Activated CD4-positive, alpha-beta memory T cell treated with anti-CD3 and anti-CD28 coated beads, Interleukin-2, amount 10 ng/mL, durations not matched to agents 7 days and 5 days (primary cell): ENCODE results near the gene HNRNPK. TPM values are rescaled to one million over a fixed set of nuclear protein-coding genes. Genes with fewer than 3 reads are reported as not detected.
A peak's percentile ranks its signal among the peaks of the same experiment; 100 is the strongest.

Experiments used
- CTCF ChIA-PET: fragments of 350-600 bp; sonication (Branson Sonifier 250); formaldehyde crosslinking; loops from one replicate; lab custom pipeline; 2021; ENCODE audit warnings: antibody characterized with exemption, inconsistent platforms; lab: Charles Lee
- POLR2A ChIA-PET: fragments of 350-600 bp; sonication (Branson Sonifier 250); formaldehyde crosslinking; loops from one replicate; lab custom pipeline; 2021; ENCODE audit warnings: antibody characterized with exemption; lab: Charles Lee
- DNase-seq: peaks from one replicate; pipeline ENCODE4 v3.0.0-alpha.2; 2020
- H3K27ac Mint-ChIP-seq: one replicate; pipeline ENCODE4 v1.8.0; 2021; ENCODE audit warnings: mild to moderate bottlenecking, mixed read lengths
- H3K27me3 Mint-ChIP-seq: one replicate; pipeline ENCODE4 v1.8.0; 2021; ENCODE audit warnings: mixed read lengths
- H3K36me3 Mint-ChIP-seq: one replicate; pipeline ENCODE4 v1.8.0; 2021; ENCODE audit warnings: low read depth, mixed read lengths
- H3K4me1 Mint-ChIP-seq: one replicate; pipeline ENCODE4 v1.8.0; 2021; ENCODE audit warnings: mixed read lengths
- H3K4me3 Mint-ChIP-seq: one replicate; pipeline ENCODE4 v1.8.0; 2021; ENCODE audit warnings: mild to moderate bottlenecking, mixed read lengths
- H3K9me3 Mint-ChIP-seq: one replicate; pipeline ENCODE4 v1.8.0; 2021; ENCODE audit warnings: mixed read lengths
- total RNA-seq, 2 experiments: library from RNA; stranded (reverse); gene quantifications; one replicate each; pipeline ENCODE4 v1.2.3, GENCODE V29; 2021

HNRNPK gene
- total RNA-seq, 2 experiments from 2014 or later: 614 to 616 TPM

GRCh38 chr9:83991355-83991754, 11.3 kb upstream of the HNRNPK start:
- Mint-ChIP-seq H3K36me3 (peaks cover 57% of the 10 kb centered on the region), H3K4me1 (peaks cover 24% of the 10 kb centered on the region), H3K27ac (no peak overlapping the region), H3K4me3 (no peak overlapping the region), H3K27me3 (no peaks in the 10 kb centered on the region), H3K9me3 (peaks cover 4% of the 10 kb centered on the region)
- POLR2A ChIA-PET: no interaction called here
- CTCF ChIA-PET: no interaction called here
- DNase-seq: no peak

DNA sequence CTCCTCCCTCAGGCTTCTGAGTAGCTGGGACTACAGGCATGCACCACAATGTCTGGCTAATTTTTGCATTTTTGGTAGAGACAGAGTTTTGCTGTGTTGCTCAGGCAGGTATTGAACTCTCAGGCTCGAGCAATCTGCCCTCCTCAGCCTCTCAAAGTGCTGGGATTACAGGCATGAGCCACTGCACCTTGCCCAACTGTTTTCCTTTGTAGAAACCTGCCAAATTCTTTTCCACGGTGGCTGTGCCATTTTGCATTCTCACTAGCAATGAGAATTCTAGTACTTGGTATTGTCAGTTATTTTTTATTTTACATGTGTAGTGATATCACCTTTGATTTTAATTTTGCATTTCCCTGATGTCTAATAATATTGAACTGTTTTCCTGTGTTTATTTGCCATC, 8.4 kb upstream of the HNRNPK start:
- no peak overlapping the region for H3K27ac Mint-ChIP-seq
- H3K4me1 Mint-ChIP-seq: peaks cover 26% of the 10 kb centered on the region
- H3K36me3 Mint-ChIP-seq: peaks cover 43% of the 10 kb centered on the region
- H3K27me3 Mint-ChIP-seq: no peaks in the 10 kb centered on the region
- DNase-seq: no peak
- CTCF ChIA-PET: no interaction called here
- POLR2A ChIA-PET: no interaction called here
- H3K4me3 Mint-ChIP-seq: no peak overlapping the region
- H3K9me3 Mint-ChIP-seq: peaks cover 4% of the 10 kb centered on the region

- Mint-ChIP-seq H3K36me3 (peaks cover 44% of the 10 kb centered on the region), H3K4me3 (no peak overlapping the region), H3K27ac (peak overlapping the region; percentile 49), H3K27me3 (no peaks in the 10 kb centered on the region), H3K9me3 (peaks cover 4% of the 10 kb centered on the region), H3K4me1 (peaks cover 34% of the 10 kb centered on the region)
- POLR2A ChIA-PET: no interaction called here
- no peak for DNase-seq
- CTCF ChIA-PET: no interaction called here
These were observed 7.4 kb upstream of the HNRNPK start for GRCh38 chr9:83987402-83987791.

- peak; percentile 38 for DNase-seq
- Mint-ChIP-seq H3K27ac (peak overlapping the region; percentile 49), H3K27me3 (no peaks in the 10 kb centered on the region), H3K9me3 (peaks cover 4% of the 10 kb centered on the region), H3K4me1 (peaks cover 37% of the 10 kb centered on the region), H3K36me3 (peaks cover 44% of the 10 kb centered on the region), H3K4me3 (no peak overlapping the region)
- POLR2A ChIA-PET: no interaction called here
- CTCF ChIA-PET: no interaction called here
These were observed 6.9 kb upstream of the HNRNPK start for GRCh38 chr9:83986765-83987401.

DNA sequence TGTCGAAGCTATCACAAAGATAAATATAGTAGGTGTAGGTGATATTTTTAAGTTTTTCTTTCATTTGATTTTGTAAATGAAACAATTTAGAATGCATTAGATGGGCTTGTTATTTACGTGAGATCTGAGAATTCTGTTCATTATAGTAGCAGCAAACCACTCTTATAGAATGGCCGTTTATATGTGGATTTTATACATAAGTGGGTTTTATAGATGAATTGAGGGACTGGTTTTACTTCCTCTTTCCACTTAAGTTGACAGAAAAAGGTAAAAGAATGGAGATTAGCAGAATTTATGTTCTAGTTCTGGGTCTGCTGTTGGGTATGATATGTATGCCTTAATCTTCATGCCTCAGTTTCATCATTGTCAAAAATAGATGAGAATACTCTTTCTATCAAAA, 6.2 kb upstream of the HNRNPK start:
- peaks cover 45% of the 10 kb centered on the region for H3K36me3 Mint-ChIP-seq
- POLR2A ChIA-PET: no interaction called here

GRCh38 chr9:83981126-83981871, 1.3 kb upstream of the HNRNPK start:
- Mint-ChIP-seq H3K36me3 (peaks cover 47% of the 10 kb centered on the region), H3K4me3 (peak overlapping the region; percentile 97), H3K27me3 (no peaks in the 10 kb centered on the region), H3K4me1 (peaks cover 47% of the 10 kb centered on the region), H3K9me3 (no peaks in the 10 kb centered on the region), H3K27ac (peak overlapping the region; percentile 96)
- peak; percentile 27 for DNase-seq
- POLR2A ChIA-PET: interaction anchor here (0.6 to 4.5 kb wide), 21 partner anchors 10 to 360 kb away, joined by 3 to 64 read pairs (median 10); partner anchors contain the start of genes IDNK, KIF27 and UBQLN1
- CTCF ChIA-PET: interaction anchor here (0.6 to 2.7 kb wide), 4 partner anchors 10 to 279 kb away, joined by 3 to 12 read pairs (median 6); partner anchors contain the start of gene KIF27

More for the DNA sequence above, 6.2 kb upstream of the HNRNPK start:
- DNase-seq: no peak
- Mint-ChIP-seq H3K27ac (no peak overlapping the region), H3K9me3 (peaks cover 4% of the 10 kb centered on the region), H3K27me3 (no peaks in the 10 kb centered on the region), H3K4me3 (no peak overlapping the region), H3K4me1 (peaks cover 41% of the 10 kb centered on the region)
- CTCF ChIA-PET: interaction anchor here (0.6 kb wide), 1 partner anchor 23 kb away, joined by 5 read pairs; no protein-coding TSS in a partner anchor

- Mint-ChIP-seq H3K27ac (peak within 1 kb of the TSS; percentile 96), H3K4me1 (peaks cover 51% of the 10 kb centered on the region), H3K9me3 (no peaks in the 10 kb centered on the region), H3K36me3 (peaks cover 55% of the 10 kb centered on the region), H3K27me3 (no peaks in the 10 kb centered on the region), H3K4me3 (peak within 1 kb of the TSS; percentile 97)
- ChIA-PET POLR2A (interaction anchor here (0.6 to 4.5 kb wide), 30 partner anchors 9 to 1761 kb away, joined by 3 to 64 read pairs (median 5); partner anchors contain the start of genes AGTPBP1, IDNK, KIF27 and UBQLN1), CTCF (interaction anchor here (0.6 to 2.7 kb wide), 7 partner anchors 9 to 280 kb away, joined by 3 to 12 read pairs (median 3); partner anchors contain the start of gene KIF27)
- peak; percentile 99 for DNase-seq
These were observed 545 bp upstream of the HNRNPK start, which contains the start of gene RMI1 for GRCh38 chr9:83980395-83981125. RMI1 (plus strand) TSS chr9:83980805; CDS start chr9:84000987, 20,182 bp downstream.

DNA sequence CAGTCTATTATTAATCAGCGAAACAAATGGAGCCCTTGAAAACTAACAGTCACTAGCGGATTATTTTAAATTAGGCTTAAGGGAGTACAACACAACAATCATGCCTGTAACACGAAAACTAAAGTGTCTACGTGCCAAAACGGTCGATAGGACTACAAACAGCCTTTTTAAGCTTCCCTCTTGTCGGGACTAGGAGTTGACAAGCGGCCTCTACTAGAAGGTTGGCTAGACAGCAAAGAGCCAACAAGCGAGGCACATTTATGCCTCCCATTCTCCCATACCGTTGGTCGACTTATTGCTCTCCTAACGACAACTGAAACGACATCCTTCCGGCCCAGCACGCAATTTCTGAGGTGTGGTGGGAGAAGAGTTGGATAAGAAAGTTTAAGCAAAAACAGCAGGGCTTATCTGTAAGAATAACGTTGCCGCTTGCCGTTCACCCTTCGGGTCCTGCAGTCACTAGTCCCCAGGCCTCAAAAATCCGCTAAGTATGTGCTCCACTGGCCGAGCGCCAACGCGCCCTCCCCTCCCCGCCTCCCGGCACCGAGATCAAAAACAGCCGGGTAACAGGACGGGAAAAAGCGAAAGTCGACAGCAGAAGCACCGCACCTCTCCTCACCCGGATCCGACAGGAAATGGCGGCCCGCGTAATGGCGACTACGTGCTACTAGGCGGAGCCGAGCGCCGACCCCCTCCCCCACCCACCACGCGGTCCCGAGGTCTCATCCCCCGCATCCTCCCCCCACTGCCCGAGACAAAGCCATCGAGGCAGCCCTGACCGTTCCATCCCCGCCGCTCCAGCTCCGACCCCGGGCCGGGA, 813 bp downstream of the HNRNPK start:
- peak overlapping the region; percentile 96 for H3K27ac Mint-ChIP-seq
- no peaks in the 10 kb centered on the region for H3K27me3 Mint-ChIP-seq
- peaks cover 68% of the 10 kb centered on the region for H3K36me3 Mint-ChIP-seq
- no peaks in the 10 kb centered on the region for H3K9me3 Mint-ChIP-seq
- CTCF ChIA-PET: interaction anchor here (0.9 to 2.7 kb wide), 5 partner anchors 23 to 194 kb away, joined by 3 to 12 read pairs (median 3); partner anchors contain the start of gene KIF27
- peak overlapping the region; percentile 97 for H3K4me3 Mint-ChIP-seq
- POLR2A ChIA-PET: interaction anchor here (0.7 to 4.5 kb wide), 26 partner anchors 8 to 1762 kb away, joined by 3 to 64 read pairs (median 5); partner anchors contain the start of genes AGTPBP1, IDNK, KIF27 and UBQLN1
- H3K4me1 Mint-ChIP-seq: peaks cover 60% of the 10 kb centered on the region
- DNase-seq: peak; percentile 91

- peaks cover 77% of the 10 kb centered on the region for H3K36me3 Mint-ChIP-seq
- H3K4me1 Mint-ChIP-seq: peaks cover 56% of the 10 kb centered on the region
- POLR2A ChIA-PET: interaction anchor here (0.7 to 2.5 kb wide), 5 partner anchors 10 to 21 kb away, joined by 3 to 15 read pairs (median 6); a partner anchor contains a TSS
- H3K27ac Mint-ChIP-seq: peak overlapping the region; percentile 42
- no peaks in the 10 kb centered on the region for H3K27me3 Mint-ChIP-seq
- no peak for DNase-seq
- H3K4me3 Mint-ChIP-seq: peak overlapping the region; percentile 97
- no peaks in the 10 kb centered on the region for H3K9me3 Mint-ChIP-seq
- CTCF ChIA-PET: interaction anchor here (0.7 to 1.2 kb wide), 4 partner anchors 13 to 284 kb away, joined by 3 to 4 read pairs (median 4); a partner anchor contains a TSS
These were observed 2.8 kb downstream of the HNRNPK start for GRCh38 chr9:83977196-83977595.

DNA sequence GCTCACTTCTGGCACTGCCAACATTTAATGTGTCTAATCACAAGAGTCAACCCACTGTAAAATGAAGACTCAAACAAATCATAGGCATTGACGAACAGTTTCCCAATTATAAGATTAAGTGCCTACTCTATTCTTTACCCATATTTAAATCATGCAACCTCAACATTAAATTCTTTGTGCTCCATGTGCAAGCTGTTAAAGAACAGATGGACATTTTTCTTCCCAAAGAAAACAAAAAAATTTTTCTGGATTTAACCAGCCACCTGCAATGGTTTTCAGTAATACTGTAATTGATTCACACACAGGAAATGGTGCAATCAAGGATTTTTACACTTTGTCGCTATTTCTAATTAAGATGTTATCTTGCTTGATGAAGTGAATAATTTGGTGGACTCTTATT, 3.6 kb downstream of the HNRNPK start:
- Mint-ChIP-seq H3K4me3 (no peak overlapping the region), H3K9me3 (no peaks in the 10 kb centered on the region), H3K27me3 (no peaks in the 10 kb centered on the region), H3K36me3 (peaks cover 82% of the 10 kb centered on the region), H3K4me1 (peaks cover 55% of the 10 kb centered on the region), H3K27ac (no peak overlapping the region)
- POLR2A ChIA-PET: interaction anchor here (0.7 to 2.5 kb wide), 4 partner anchors 9 to 20 kb away, joined by 3 to 13 read pairs (median 6); a partner anchor contains a TSS
- CTCF ChIA-PET: no interaction called here
- DNase-seq: no peak

- Mint-ChIP-seq H3K27me3 (no peaks in the 10 kb centered on the region), H3K4me3 (no peak overlapping the region), H3K4me1 (peaks cover 55% of the 10 kb centered on the region), H3K9me3 (no peaks in the 10 kb centered on the region), H3K27ac (no peak overlapping the region), H3K36me3 (peaks cover 87% of the 10 kb centered on the region)
- ChIA-PET CTCF (interaction anchor here (0.5 kb wide), 1 partner anchor 325 kb away, joined by 3 read pairs; no protein-coding TSS in a partner anchor), POLR2A (interaction anchor here (1.9 to 2.5 kb wide), 2 partner anchors 8 to 12 kb away, joined by 6 to 13 read pairs; no protein-coding TSS in a partner anchor)
- no peak for DNase-seq
These were observed 4.7 kb downstream of the HNRNPK start for GRCh38 chr9:83975300-83975699.
